Gastrocnemius medialis (tissue), 4 donors: ENCODE measurements around the gene PKNOX2.

Experiments
- POLR2A ChIP-seq, 2 donors: fragments of 450-650 bp; IDR thresholded peaks; one replicate each; pipeline ENCODE4 v1.6.1; 2017; ENCODE audit warnings: antibody characterized with exemption in 2 of 2, mild to moderate bottlenecking in 2 of 2, moderate library complexity in 2 of 2
- TF ChIP-seq, protein P1 (sequence below), 5 experiments: fragments of 450-650 bp in 3 of 5; fragments of 200-600 bp in 2 of 5; sonication (generic) in 2 of 5; IDR thresholded peaks in 4 of 5; conservative IDR thresholded peaks in 1 of 5; 1 replicate in 4 of 5; 2 replicates in 1 of 5; pipeline ENCODE4 v1.5.1; 2016 to 2019; ENCODE audit warnings: antibody characterized with exemption in 5 of 5, mild to moderate bottlenecking in 3 of 5, moderate library complexity in 3 of 5

DNA sequence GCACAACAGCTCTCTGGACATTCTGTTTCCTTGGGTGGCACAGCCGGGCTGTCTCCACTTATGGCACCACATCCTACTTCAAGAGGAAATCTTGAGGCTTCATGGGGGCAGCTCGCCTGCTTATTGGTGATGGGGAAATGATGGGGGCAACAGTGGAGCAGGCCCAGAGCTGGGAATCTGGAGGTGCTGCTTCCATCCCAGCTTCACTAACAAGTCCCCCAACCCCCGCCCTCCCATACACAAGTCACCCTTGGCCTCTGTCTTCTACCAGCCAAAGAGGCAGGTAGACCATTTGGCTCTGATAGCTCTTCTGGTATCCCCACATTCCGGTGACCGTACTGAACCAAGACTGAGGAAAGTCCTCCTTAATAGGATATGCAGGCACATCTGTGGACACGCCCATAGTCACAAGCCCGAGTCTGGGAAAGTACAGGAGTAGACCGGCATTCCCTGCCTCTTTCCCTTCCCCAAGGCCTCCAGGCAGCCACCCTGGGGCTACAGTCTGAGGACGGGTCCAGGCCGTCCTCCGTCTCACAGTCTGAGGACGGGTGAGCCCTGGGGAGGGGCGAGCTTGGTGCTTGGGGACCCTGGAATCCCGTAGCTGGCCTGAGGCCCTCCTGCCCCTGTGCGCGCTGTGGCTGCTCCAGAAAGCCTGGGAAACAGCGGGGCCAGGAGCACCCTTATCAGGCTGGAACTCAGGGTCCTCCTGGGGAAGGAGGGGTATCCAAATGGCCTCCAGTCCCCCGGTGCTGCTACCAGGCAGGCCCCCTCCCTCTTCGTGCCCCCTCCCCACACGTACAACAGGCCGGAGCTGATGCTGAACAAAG lies 185.9 kb downstream of the PKNOX2 start:
- TF ChIP-seq, protein P1, sequence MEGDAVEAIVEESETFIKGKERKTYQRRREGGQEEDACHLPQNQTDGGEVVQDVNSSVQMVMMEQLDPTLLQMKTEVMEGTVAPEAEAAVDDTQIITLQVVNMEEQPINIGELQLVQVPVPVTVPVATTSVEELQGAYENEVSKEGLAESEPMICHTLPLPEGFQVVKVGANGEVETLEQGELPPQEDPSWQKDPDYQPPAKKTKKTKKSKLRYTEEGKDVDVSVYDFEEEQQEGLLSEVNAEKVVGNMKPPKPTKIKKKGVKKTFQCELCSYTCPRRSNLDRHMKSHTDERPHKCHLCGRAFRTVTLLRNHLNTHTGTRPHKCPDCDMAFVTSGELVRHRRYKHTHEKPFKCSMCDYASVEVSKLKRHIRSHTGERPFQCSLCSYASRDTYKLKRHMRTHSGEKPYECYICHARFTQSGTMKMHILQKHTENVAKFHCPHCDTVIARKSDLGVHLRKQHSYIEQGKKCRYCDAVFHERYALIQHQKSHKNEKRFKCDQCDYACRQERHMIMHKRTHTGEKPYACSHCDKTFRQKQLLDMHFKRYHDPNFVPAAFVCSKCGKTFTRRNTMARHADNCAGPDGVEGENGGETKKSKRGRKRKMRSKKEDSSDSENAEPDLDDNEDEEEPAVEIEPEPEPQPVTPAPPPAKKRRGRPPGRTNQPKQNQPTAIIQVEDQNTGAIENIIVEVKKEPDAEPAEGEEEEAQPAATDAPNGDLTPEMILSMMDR (IDR thresholded peaks at IDR 0.05 in 4 of 5, conservative IDR thresholded peaks at IDR 0.05 in 1 of 5), result no peak
- TF ChIP-seq POLR2A (IDR thresholded peaks at IDR 0.05), result no peak
